ENCODE results near the gene USP11.

USP11 gene

DNA sequence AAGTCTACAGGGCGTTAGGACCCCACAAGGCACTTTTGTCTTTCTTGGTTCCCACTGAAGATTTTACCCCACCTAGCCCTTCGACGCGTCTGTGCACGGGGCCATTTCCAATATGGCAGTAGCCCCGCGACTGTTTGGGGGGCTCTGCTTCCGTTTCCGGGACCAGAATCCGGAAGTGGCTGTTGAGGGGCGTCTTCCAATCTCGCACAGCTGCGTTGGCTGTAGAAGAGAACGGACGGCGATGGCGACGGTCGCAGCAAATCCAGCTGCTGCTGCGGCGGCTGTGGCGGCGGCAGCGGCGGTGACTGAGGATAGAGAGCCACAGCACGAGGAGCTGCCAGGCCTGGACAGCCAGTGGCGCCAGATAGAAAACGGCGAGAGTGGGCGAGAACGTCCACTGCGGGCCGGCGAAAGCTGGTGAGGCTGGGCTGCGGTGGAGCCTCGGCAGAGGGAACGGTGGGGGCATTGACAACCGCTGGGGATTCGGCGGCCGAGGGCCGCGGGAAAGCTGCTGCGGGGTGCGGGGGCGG is at the start of gene USP11:
TSS of gene USP11 (plus strand) at position 207 of the 530 bp plus-strand sequence. CDS start at position 242, 35 bp downstream.
- DNase-seq (ENCODE audit: low read depth in 3 of 3), result no peak

DNA sequence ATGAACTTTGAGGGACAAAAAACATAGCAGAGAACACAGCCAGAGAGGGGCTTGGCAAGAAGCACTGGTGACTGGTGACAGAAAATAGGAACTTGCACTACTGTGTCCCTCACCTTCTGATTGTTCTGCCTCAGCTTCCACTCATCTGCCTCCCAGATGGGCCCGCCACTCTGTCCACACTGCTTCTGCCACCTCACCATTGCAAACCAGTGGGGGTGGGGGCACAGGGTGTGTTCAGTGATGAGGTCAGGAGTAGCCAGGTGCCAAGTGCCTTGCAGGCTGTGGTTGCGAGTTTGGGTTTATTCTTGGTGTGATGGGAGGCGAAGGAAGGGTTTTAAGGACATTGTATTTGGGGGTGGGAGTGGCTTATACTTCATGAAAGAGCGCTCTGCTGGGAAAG is 48.3 kb upstream of the USP11 start:
- no peak for DNase-seq (ENCODE audit: low read depth in 3 of 3)

DNA sequence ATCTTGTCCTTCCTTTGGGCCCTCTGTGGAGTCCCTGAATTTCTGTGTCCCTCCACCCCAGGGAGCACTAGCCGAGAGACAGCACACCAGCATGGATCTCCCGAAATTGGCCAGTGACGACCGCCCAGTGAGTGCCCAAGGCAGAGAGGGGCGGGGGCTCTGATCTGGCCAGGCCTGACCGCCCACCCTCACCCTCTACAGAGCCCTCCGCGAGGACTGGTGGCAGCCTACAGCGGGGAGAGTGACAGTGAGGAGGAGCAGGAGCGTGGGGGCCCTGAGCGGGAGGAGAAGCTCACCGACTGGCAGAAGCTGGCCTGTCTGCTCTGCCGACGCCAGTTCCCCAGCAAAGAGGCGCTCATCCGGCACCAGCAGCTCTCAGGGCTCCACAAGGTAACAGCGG is 47.6 kb upstream of the USP11 start:
- no peak for DNase-seq (ENCODE audit: low read depth in 3 of 3)

DNA sequence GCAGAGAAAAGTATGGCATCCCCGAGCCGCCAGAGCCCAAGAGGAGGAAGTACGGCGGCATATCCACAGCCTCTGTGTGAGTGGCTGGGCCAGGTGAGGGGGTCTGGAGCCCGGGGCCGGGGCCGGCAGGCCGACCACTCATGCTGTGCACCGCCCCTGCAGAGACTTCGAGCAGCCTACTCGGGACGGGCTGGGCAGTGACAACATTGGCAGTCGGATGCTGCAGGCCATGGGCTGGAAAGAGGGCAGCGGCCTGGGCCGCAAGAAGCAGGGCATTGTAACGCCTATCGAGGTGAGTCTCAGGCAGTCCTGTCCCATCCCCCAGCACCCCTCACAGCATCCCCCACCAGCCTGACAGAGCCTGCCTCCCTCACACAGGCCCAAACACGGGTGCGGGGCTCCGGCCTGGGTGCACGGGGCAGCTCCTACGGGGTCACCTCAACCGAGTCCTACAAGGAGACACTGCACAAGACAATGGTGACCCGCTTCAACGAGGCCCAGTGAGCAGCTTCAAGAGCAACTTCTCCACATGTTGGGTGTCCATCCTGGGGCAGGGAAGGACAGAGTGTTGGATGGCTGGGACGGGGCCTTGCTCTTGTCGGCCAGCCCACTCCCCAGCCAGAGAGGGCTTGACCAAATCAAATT is 46.6 kb upstream of the USP11 start:
- no peak for DNase-seq (ENCODE audit: low read depth in 3 of 3)

DNA sequence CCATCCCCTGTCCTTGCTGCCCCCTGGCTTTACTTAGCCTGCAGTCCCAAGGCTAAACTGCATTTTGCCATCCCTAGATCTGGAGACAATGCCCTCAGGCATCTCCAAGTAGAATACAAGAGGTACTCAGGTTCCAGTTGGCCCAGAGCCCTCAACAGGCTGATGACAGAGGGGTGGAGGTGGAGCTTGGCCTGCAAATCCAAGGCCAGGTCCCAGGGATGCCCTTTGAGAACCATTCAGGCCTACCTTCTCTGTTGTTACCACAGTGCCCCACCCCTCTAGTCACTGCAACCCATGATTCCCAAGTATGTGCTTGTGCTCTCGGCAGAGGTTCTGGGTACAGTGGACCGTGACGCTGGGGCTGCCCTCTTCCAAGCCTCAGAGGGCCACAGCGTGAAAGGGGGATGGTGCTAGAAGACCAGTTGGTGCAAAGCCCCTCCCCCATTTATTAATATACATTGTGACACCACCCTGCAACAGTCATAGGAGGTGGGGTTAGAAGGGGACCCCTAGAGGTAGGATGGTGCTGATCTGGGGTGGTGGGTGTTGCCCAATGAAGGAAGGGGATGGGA is 45.6 kb upstream of the USP11 start:
- no peak for DNase-seq (ENCODE audit: low read depth in 3 of 3)

DNA sequence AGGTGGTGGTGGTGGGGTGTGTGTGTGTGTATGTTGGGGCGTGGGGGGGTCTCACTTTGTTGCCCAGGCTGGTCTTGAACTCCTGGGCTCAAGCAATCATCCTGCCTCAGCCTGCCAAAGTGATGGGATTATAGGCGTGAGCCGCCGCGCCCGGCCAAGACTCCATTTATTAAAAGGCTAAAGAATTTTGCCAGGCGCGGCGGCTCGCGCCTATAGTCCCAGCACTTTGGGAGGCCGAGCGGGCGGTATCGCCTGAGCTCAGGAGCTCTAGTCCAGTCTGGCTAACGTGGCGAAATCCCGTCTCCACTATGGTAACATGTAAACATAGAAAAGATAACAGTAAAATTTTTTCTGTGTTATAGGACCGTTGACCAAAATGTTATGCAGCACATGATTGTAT is 42.9 kb upstream of the USP11 start:
- no peak for DNase-seq (ENCODE audit: low read depth in 3 of 3)

DNA sequence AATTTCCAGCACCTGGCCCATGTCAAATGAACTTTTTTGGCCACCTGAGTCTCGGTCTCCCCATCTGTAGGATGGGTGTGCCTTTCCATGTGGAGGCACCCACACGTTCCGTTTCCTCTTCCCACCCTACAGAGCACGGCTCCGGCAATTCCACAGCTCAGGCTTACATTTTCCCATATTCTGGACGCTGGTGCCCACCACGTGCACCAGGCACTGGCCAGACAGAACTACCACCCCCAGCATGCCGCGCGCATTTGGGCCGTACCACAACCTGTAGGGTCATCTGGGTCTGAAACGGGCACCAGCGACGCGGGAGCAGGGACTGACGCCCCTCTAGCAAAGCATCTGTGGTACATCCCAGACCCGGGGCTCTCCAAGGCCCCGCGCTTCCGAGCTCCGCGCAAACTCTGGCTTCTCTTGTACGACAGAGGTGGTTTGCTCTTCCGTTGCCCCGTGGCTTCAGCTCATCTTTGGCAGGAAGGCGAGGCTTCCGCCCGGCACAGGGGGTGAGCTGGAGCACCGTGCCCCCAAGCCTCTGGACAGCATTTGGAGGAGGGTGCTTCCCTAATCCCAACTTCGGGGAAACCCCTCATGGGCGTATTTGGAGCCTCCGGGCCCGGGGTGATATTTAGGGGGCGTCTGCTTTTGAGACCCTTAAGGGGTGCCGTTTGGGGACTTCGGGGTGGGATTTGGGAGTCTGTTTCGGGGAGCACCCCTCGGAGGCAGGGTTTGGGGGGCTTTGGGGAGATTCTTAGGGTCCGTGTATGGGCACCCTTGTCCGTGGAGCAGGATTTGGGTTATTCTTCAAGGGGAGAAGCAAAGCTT is 42.2 kb upstream of the USP11 start:
- DNase-seq (ENCODE audit: low read depth in 3 of 3), result peak; percentile 58 to 79 (median 70)

DNA sequence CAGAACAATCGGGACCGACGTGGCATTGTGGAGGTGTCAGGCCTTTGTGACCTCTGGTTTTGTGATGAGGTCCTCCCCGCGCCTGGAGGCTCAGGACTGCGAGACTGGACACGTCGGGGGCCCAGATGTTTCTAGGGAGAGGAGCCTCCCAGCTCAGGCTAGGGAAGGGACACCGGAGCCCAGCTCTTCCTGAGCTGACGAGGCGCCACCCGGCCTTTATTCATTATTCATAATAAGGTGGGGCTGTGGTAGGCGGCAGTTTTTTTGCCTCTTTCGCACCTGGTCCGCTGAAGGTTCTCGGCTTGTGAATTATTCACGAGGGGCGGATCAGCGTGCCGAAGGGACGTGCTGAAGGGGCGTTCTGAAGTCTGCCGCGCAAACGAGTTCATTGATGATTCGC is 41.5 kb upstream of the USP11 start:
- peak; percentile 12 to 28 (median 12) for DNase-seq (ENCODE audit: low read depth in 3 of 3)

DNA sequence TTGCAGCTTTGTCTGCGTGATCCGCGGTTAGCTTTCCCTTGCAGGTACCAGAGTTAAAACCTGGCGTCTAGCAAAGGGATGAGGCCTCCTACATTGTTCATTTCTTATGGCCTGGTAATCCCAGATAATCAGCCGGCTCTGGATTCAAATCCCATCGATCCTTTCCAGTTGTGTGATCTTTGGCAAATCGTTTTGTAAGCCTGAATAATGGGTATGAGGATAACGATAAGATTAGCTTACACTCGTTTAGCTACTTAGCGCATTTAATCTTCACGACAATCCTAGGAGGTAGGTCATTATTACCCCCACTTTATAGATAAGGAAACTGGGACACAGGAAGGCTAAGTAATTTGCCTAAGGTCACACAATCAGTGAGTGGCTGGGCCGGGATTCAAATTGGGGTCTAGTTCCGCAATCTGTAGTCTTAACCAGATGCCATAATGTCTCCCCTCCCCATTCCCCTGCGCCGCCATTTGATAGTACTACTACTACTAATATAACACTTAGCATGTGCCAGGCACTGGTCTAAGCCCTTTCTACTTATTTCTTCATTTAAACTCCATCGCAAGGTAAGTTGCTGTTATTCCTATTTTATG is 40.9 kb upstream of the USP11 start:
- DNase-seq (ENCODE audit: low read depth in 3 of 3), result no peak

DNA sequence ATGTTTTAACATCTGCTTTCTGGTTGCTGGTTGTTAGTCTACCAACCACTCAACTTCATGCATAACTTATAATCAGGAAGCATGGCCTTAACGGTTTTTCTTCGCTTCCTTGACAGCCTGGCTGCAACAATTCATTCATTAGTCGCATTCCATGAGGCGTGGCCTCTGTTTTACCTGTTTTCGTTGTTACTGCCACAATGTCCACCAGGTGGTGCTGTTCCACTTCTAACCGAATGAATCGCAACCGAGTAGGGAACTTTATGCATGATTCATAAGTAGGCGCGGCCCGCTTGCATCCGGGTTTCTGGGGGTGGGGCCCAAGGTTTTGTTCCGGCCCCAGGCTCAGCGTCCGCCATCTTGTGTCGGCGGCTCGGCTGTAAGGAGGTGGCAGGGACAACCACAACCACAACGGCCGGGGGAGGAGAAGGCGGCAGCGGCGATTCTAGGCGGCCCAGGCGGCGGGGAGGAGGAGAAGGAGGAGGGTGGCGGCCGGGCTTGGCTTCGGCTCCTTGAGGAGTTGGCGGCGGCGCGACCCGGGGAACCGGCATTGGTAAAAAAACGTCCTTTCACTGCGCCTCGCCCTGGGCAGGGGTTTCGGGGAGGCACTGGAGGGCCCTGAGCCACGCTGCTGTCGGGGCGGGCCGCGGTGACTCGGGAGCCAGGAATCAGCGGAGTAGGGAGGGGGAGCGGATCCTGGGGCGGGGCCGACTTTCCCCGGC is 39.2 kb upstream of the USP11 start, which contains the start of gene UBA1:
TSS of gene UBA1 (plus strand) at position 355 of the 719 bp plus-strand sequence. CDS start 4,974 bp downstream, outside the sequence.
- peak; percentile 77 to 96 (median 85) for DNase-seq (ENCODE audit: low read depth in 3 of 3)

DNA sequence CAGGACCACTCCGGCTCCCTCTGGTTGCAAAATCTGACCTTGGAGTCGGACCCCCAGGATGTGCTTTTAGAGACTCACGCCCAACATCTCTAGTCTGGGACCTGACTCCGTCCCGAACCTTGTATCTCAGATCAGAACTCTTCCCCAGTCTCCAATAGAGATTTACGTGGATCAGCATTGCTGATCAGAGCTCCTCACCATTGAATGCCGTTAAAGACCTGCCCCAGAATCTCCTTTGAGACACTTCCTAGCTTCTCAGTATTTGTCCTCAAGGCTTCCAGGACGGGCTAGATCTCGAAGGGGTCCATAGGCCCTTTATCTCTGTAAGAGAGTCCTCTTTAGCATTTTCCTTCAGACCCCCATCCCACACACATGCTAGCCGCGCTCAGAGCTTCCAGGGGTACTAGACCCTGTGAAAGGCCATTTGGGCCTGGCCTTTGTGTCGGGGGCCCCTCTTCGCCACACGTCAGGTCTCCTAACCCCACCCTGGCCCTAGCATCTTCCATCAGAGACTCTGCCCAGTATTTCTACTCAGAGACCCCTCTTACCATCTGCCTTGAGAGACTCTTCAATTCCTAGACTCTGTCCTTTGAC is 38.5 kb upstream of the USP11 start:
- no peak for DNase-seq (ENCODE audit: low read depth in 3 of 3)

DNA sequence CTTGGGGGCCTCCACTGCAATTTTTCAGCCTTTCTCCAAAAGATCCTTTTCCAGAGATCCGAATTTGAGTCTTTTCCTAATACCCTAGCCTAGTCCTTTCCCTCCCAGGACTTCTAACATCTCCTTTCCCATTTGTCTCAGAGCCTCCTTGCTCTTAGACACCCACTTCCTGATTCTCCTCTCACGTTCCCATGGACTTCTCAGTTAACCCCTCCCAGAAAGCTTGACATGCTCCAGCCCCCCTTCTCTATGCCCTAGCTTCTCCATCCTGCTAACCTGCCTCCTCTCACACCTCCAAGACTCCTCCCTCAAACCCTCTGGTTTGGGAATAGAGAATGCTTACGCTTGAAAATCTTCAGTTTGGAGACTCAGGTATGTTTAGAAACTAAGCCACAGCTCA is 36.7 kb upstream of the USP11 start:
- DNase-seq (ENCODE audit: low read depth in 3 of 3), result no peak

DNA sequence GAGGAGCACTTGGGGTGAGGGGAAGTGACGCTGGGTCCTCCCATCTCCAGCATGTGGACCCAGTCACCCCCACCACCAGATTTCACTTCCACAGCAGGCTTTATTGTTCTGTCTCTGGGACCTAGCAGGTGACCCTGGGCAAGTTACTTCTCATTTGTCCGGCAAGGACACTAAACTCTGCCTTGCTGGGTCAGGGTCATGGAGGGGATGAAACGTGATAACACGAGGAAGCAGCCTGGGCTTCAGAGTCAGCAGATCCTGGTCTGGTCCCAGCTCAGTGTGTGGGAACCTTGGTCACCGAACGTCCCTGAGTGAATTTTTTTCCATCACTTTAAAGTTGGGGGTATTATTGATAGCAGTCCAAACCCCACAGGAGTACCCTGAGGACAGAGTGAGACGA is 35.3 kb upstream of the USP11 start:
- no peak for DNase-seq (ENCODE audit: low read depth in 3 of 3)

DNA sequence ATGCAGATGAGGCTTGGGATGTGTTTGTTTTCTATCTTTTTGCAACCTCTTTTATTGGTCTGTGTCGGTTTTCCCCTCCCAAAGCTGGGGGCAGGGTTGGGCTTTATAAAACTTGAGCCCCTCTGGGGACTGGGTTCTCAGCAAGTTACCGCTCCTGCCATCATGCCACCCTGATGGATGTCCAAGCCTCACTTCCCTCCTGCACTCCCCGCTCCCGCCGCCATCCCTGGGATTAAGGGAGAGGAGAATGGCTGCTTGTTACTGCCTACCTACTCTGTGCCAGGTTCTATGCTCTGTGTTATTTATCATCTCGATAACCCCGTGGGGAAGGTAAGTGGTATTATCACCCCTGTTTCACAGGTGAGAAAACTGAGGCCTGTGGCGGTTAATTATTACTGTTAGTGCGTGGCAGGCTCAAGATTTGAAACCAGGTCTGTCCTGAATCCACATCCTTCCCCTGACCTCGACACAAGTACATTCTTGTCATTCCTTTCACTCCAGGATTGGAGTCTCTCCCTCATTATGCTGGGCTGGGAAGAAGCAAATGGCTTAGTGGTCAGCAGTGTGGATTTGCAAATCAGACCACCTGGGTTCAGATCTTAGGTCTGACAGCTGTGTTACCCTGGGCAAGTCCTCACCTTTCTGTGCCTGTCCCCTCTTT is 34.7 kb upstream of the USP11 start:
- no peak for DNase-seq (ENCODE audit: low read depth in 3 of 3)

DNA sequence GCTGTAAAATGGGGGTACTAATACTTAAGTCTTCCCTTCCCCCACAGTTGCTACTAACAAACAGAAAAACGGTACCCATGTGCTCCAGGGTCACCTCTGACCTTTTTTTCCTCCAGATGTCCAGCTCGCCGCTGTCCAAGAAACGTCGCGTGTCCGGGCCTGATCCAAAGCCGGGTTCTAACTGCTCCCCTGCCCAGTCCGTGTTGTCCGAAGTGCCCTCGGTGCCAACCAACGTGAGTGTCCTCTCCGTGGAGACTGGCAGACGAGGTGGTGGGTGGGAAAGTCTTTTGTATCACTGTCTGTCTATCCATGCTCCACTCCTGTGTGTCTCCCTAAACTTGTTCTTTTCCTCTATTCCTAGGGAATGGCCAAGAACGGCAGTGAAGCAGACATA is 34.1 kb upstream of the USP11 start:
- DNase-seq (ENCODE audit: low read depth in 3 of 3), result no peak

DNA sequence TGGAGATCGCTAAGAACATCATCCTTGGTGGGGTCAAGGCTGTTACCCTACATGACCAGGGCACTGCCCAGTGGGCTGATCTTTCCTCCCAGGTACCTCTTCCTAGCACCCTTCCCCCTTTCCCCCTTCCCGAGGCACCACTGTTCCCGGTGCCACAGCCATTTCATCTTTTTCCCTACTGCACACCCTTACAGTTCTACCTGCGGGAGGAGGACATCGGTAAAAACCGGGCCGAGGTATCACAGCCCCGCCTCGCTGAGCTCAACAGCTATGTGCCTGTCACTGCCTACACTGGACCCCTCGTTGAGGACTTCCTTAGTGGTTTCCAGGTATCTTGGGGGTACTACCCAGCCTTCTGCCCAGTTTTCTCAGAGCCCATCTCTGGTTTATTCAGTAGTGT is 33.5 kb upstream of the USP11 start:
- DNase-seq (ENCODE audit: low read depth in 3 of 3), result no peak

DNA sequence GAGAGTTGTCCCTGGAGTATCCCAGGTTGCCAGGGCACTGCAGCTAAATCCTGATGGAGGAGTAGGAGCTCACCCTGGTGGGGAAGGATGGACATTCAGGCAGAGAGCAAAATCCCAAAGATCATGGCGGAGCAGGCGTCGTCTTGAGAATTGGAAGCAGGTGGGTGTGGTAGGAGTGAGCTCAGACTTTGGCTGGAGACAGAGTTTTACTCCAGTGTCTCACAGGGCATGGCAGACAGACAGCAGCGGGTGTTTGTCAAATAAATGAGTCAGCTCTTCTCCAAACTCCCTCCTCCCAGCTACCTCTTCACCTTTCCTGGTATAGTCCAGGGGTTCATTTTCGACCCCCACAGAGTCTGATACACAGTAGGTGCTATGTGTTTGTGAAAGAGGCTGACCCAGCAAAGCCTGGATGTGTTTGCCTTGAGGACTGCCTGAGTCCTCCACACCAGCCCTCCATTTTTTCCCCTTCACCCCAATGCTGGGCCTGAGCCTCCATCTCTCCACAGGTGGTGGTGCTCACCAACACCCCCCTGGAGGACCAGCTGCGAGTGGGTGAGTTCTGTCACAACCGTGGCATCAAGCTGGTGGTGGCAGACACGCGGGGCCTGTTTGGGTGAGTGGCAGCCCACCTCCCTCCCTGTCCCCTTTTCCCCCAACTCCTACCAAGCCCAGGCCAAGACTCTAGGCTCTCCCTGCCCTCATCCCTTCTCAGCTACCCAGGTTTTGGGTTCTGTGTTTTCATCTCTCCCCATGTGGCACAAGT is 32.2 kb upstream of the USP11 start:
- DNase-seq (ENCODE audit: low read depth in 3 of 3), result no peak

DNA sequence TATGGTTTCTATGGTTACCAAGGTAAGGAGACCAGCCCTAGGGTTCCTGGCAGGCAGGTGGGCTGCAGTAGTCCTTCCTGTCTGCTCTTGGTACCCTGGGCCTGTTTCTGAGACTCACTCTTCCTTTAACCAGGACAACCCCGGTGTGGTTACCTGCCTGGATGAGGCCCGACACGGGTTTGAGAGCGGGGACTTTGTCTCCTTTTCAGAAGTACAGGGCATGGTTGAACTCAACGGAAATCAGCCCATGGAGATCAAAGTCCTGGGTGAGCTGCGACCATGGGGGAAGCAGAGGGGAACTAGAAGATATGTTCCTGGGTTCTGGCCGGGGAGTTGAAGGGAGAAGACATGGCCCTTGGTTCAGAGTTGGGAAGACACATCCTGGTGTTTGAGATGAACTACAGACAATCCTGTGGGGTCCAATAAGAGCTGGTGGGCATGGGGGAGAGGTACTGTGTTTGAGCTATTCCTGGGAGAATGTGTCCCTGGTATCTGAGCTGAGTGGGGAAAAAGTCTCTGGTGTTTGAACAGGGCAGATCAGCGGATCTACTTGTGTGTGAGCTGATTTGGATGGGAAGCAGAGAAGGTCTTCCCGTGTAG is 31.4 kb upstream of the USP11 start:
- no peak for DNase-seq (ENCODE audit: low read depth in 3 of 3)

DNA sequence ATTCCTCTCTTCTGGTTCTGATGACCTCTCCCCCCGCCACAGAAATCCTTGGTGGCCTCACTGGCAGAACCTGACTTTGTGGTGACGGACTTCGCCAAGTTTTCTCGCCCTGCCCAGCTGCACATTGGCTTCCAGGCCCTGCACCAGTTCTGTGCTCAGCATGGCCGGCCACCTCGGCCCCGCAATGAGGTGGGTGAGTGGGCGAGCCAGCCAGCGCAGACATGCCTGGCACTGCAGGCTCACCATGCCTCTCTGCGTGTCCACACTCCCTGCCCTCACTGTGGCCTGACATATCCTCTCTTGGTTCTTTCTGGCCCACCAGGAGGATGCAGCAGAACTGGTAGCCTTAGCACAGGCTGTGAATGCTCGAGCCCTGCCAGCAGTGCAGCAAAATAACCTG is 30.5 kb upstream of the USP11 start:
- DNase-seq (ENCODE audit: low read depth in 3 of 3), result no peak

Data from stimulated activated CD4-positive, alpha-beta T cell treated with anti-CD3 and anti-CD28 coated beads, TNF-alpha, amount 100 ng/mL, for 48 hours (primary cell).